GM19099 (cell line): ENCODE data around the gene LAMA2.

ENCODE experiments used
- POLR2A ChIP-seq: IDR thresholded peaks from 3 replicates; pipeline ENCODE4 v1.6.1; 2011; ENCODE audit warnings: low read depth; ENCODE audit not compliant: insufficient read length; ENCODE audit errors: extremely low read depth

Gene LAMA2

DNA sequence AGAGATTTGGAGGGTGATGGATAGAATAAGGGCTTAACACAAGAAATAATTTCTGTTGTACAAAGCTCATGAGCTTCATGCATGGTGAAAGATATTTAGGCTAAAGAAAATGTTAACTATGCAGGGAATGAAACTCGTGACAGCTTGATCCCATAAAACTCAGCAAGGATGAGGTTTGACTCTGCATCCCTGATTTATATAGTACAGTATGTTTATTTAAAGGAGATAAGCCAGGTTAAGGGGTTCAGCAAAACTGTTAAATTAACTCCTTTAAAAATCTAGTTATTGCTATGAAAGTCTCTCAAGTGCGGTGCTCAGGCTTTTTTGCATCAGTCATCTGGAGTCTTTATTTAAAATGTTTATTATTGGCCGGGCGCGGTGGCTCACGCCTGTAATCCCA lies 326.4 kb downstream of the LAMA2 start:
- no peak for TF ChIP-seq POLR2A

DNA sequence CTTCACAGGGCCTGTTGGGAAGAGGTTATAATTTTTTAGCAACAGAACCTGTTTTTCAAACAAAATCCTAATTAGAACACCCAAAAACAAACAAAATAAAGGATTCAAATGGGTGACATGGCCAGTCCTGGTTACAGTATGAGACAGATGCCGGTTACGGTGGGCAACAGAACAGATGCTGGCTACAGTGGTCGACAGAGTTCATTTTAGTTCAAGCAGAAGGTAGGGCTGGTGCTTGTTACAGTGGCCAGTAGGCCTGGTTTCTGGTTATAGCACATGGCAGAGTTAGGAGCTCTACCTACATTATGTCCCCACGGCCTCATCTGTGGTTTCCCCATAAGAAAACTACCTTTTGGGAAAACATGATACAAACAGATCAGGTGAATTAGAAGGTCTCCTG lies 327.7 kb downstream of the LAMA2 start:
- TF ChIP-seq POLR2A = no peak

DNA sequence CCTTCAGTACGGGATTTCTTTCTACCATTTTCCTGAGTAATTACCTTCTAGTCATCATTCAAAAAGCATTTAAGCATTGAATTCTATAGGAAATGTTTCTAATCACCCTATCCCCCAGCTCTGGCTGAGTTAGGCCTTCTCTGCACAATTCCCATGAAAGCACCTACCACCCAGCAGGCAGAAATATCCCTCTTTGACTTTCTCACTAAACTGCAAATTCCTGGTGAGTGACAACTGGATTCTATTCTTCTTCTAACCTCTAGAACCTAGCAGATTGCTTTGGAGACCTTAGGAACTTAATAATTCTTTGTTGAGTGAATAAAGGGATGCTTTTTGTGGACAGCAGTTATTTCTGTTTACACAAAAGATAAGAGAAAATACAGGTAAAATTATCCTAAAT lies 328.7 kb downstream of the LAMA2 start:
- TF ChIP-seq POLR2A = no peak

DNA sequence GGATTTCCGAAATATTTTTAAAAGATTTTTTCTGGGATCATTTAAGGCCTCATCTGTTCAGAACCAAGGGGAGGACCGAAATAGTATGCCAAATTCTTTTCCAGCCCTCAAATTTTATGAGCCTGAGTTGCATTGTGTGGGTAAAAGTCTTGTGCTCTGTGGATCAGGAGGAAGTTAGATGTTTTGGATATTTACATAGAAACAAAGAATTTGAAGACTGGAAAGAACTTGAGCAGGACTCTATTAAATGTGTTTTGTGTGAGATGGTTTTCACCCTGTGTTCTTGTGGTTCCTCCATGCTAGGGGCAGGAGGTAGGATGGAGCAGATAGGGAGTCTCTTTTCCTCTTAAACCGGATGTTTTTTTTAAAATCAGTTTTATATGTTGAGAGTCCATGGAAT lies 329.1 kb downstream of the LAMA2 start:
- TF ChIP-seq POLR2A = no peak

- no peak for TF ChIP-seq POLR2A
Observed at GRCh38 chr6:129215246-129215645, 332.3 kb downstream of the LAMA2 start.

DNA sequence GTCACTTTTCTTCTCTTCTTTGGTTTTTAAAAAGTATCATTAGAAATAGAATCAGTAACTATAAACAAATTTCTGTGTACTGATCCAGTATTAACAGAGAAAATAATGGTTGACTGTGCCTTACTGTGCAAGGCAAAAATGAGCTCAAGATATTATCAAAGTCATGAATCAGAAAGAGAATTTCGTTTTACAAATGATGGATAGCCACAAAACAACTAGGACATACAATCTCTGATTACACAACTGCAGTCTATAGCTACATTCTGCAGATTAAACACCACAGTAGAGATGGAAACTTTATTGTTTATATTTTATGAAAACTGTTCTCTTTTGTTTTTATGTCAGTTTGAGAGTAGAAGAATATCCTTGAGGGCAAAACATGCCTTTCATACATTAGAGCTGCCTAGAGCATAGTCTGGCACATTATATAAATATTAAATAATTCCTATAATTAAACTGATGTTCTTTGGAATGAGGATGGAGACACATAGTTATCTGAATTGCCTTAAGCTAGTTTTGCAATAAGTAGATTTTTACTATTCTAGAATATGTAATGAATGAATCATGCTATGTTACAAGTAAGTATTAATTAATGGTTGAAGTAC lies 333.1 kb downstream of the LAMA2 start:
- TF ChIP-seq POLR2A = no peak

GRCh38 chr6:129217701-129218100 lies 334.8 kb downstream of the LAMA2 start:
- TF ChIP-seq POLR2A = no peak

DNA sequence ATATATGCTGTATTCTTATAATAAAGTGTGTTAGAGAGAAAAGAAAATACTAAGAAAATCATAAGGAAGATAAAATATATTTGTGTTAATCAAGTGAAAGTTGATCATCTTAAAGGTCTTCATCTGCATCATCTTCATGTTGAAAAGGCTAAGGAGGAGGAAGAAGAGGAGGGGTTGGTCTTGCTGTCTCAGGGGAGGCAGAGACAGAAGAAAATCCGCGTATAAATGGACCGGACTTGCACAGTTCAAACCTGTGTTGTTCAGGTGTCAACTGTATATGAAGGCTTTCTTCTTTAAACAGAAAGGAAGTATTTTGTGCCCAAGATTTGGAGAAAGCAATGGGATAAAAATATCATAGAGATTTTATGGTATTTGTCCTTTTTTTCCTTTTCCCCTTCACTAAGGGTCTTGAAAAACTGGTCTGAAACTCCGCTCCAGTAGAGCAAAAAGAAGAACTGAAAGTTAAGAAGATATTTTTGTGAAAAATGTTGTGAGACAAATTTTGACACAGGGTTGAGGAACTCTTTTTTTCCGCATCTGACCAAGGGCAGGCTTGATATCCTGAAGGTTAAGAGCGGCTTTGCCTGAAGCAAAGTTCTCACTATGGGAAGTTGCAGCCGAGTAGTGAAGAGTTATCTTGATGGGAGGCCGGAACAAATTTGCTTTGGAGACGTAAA lies 350.7 kb downstream of the LAMA2 start:
- TF ChIP-seq POLR2A = no peak

GRCh38 chr6:129235167-129236000 lies 352.4 kb downstream of the LAMA2 start:
- no peak for TF ChIP-seq POLR2A

GRCh38 chr6:129236001-129236517 lies 353.1 kb downstream of the LAMA2 start:
- no peak for TF ChIP-seq POLR2A

GRCh38 chr6:129238991-129239390 lies 356.1 kb downstream of the LAMA2 start:
- TF ChIP-seq POLR2A = no peak

- TF ChIP-seq POLR2A = no peak
Observed at GRCh38 chr6:129239825-129240491, 357.0 kb downstream of the LAMA2 start.

GRCh38 chr6:129240492-129240853 lies 357.5 kb downstream of the LAMA2 start:
- no peak for TF ChIP-seq POLR2A

DNA sequence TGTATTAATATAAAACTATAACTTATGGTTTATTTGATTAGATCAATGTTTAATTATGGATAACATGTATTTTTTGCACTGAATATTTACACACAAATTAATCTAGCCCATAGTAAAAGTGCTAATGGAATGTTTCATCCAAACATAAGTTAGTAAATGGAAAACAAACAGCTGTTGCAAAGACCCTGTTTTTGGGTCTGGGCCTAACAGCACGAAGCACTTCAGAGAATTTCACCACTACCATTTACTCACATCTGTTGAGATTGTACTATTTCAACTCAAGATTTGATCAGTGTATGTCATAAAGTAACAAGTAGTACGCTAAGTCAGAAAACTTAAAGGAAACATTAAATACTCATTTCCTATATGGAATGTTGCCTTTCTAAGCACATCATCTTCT lies 359.6 kb downstream of the LAMA2 start:
- TF ChIP-seq POLR2A = no peak

DNA sequence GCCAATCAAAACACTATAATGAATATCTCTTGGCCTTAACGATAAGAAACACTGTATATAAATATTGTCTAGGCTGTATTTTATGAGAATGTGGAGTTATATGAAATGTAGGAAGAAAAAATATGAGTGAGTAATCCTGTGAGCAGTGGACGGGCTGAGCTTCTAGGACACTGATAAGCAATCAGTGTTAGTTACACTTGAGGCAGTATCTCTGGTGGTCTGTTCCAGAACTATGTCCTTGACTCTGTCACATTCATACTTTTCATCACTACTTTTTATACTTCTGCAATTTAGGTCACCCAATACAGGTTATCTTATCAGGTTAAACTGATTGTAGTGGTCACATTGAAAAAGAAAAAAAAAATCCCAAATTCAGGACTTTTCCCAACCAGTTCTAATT lies 360.4 kb downstream of the LAMA2 start:
- TF ChIP-seq POLR2A = no peak
